ENCODE data around the gene ACAA1.

The ACAA1 gene

GRCh38 chr3:38154033-38154494, 17.1 kb upstream of the ACAA1 start:
- DNase-seq (ENCODE audit: low read depth in 3 of 3), result no peak

GRCh38 chr3:38153221-38153620, 16.3 kb upstream of the ACAA1 start:
- DNase-seq (ENCODE audit: low read depth in 3 of 3), result no peak

- no peak for DNase-seq (ENCODE audit: low read depth in 3 of 3)
Observed at GRCh38 chr3:38152609-38153008, 15.7 kb upstream of the ACAA1 start.

GRCh38 chr3:38151667-38152265, 14.8 kb upstream of the ACAA1 start:
- DNase-seq (ENCODE audit: low read depth in 3 of 3), result no peak

GRCh38 chr3:38150780-38151528, 14.0 kb upstream of the ACAA1 start:
- DNase-seq (ENCODE audit: low read depth in 3 of 3), result no peak

- no peak for DNase-seq (ENCODE audit: low read depth in 3 of 3)
Observed at GRCh38 chr3:38149708-38150107, 12.8 kb upstream of the ACAA1 start.

GRCh38 chr3:38148311-38148882, 11.5 kb upstream of the ACAA1 start:
- DNase-seq (ENCODE audit: low read depth in 3 of 3), result no peak

- DNase-seq (ENCODE audit: low read depth in 3 of 3), result no peak
Observed at GRCh38 chr3:38147421-38147820, 10.5 kb upstream of the ACAA1 start.

GRCh38 chr3:38146504-38146903, 9.6 kb upstream of the ACAA1 start:
- no peak for DNase-seq (ENCODE audit: low read depth in 3 of 3)

- DNase-seq (ENCODE audit: low read depth in 3 of 3), result no peak
Observed at GRCh38 chr3:38143511-38143910, 6.6 kb upstream of the ACAA1 start.

GRCh38 chr3:38142959-38143358, 6.0 kb upstream of the ACAA1 start:
- no peak for DNase-seq (ENCODE audit: low read depth in 3 of 3)

- no peak for DNase-seq (ENCODE audit: low read depth in 3 of 3)
Observed at GRCh38 chr3:38141952-38142273, 5.0 kb upstream of the ACAA1 start.

GRCh38 chr3:38141173-38141951, 4.4 kb upstream of the ACAA1 start:
- DNase-seq (ENCODE audit: low read depth in 3 of 3), result no peak

GRCh38 chr3:38140326-38141172, 3.6 kb upstream of the ACAA1 start:
- DNase-seq (ENCODE audit: low read depth in 3 of 3), result no peak

- DNase-seq (ENCODE audit: low read depth in 3 of 3), result no peak
Observed at GRCh38 chr3:38139652-38140051, 2.7 kb upstream of the ACAA1 start.

- DNase-seq (ENCODE audit: low read depth in 3 of 3), result no peak
Observed at GRCh38 chr3:38139191-38139590, 2.3 kb upstream of the ACAA1 start.

- DNase-seq (ENCODE audit: low read depth in 3 of 3), result peak; percentile 73 to 78 (median 75)
Observed at GRCh38 chr3:38138349-38139190, 1.6 kb upstream of the ACAA1 start, which contains the start of gene MYD88. Gene MYD88, plus strand, starts transcription at chr3:38138661. Its CDS starts 40 bp downstream, at chr3:38138701.

- DNase-seq (ENCODE audit: low read depth in 3 of 3), result peak in 1 of 3 experiments; percentile 20
Observed at GRCh38 chr3:38137615-38138348, 855 bp upstream of the ACAA1 start.

- no peak for DNase-seq (ENCODE audit: low read depth in 3 of 3)
Observed at GRCh38 chr3:38136393-38136776, 542 bp downstream of the ACAA1 start.

Data from stimulated activated CD4-positive, alpha-beta T cell treated with anti-CD3 and anti-CD28 coated beads, TNF-alpha, amount 100 ng/mL, for 4 hours (primary cell).